ENCODE data around the gene SLC16A5.
"Not testable (repeated sequence)": the region's sequence is repeated elsewhere in the genome, so short reads cannot be mapped to it uniquely, and the experiment has no call there.

SLC16A5 gene

GRCh38 chr17:75067856-75068255, 19.9 kb upstream of the SLC16A5 start:
- no peaks in the 10 kb centered on the region for H3K27me3 ChIP-seq (replicated peaks; ENCODE audit: insufficient read depth, low read length)
- TF ChIP-seq EZH2phosphoT487 (IDR thresholded peaks at IDR 0.05; ENCODE audit: low read length), result no peak
- no peak for TF ChIP-seq CTCF (IDR thresholded peaks at IDR 0.05; ENCODE audit: low read length)
- no peak for TF ChIP-seq EZH2 (optimal IDR thresholded peaks at IDR 0.05; ENCODE audit: low read depth, low read length)
- peak overlapping the region; percentile 64 for H2AFZ ChIP-seq (ENCODE audit: low read length)
- peak; percentile 74 for DNase-seq
- H3F3A ChIP-seq (ENCODE audit: insufficient read depth, low read length), result peaks cover 23% of the 10 kb centered on the region
- no peak overlapping the region; the same call in 1 of the 2 replicates for H3K4me3 ChIP-seq (ENCODE audit: low read length)
- no peaks in the 10 kb centered on the region for H3K9me2 ChIP-seq (replicated peaks; ENCODE audit: insufficient read depth, low read length)
- H3K4me2 ChIP-seq (ENCODE audit: low read depth, low read length), result peak overlapping the region; percentile 71; the same call in 1 of the 2 replicates
- no peaks in the 10 kb centered on the region for H3K79me2 ChIP-seq (ENCODE audit: low read length)
- peak overlapping the region; percentile 36; the same call in 1 of the 2 replicates for H3K9ac ChIP-seq (ENCODE audit: low read length)
- no peaks in the 10 kb centered on the region for H3K9me3 ChIP-seq (replicated peaks; ENCODE audit: insufficient read depth, low read length)
- H3K36me3 ChIP-seq (replicated peaks; ENCODE audit: insufficient read depth, low read length), result no peaks in the 10 kb centered on the region; the same call in 1 of the 2 replicates
- H3K4me1 ChIP-seq (ENCODE audit: low read length), result peaks cover 27% of the 10 kb centered on the region
- peak overlapping the region; percentile 69; the same call in 1 of the 2 replicates for H3K27ac ChIP-seq (ENCODE audit: low read length)
- no peaks in the 10 kb centered on the region for H4K20me1 ChIP-seq (ENCODE audit: insufficient read depth, low read length)

GRCh38 chr17:75068750-75069149, 19.0 kb upstream of the SLC16A5 start:
- no peaks in the 10 kb centered on the region for H3K9me3 ChIP-seq (replicated peaks; ENCODE audit: insufficient read depth, low read length)
- no peak overlapping the region for H3K27ac ChIP-seq (ENCODE audit: low read length)
- H3F3A ChIP-seq (ENCODE audit: insufficient read depth, low read length), result peaks cover 23% of the 10 kb centered on the region
- DNase-seq, result no peak
- peaks cover 27% of the 10 kb centered on the region for H3K4me1 ChIP-seq (ENCODE audit: low read length)
- no peak overlapping the region for H2AFZ ChIP-seq (ENCODE audit: low read length)
- no peaks in the 10 kb centered on the region for H3K79me2 ChIP-seq (ENCODE audit: low read length)
- no peak overlapping the region for H3K9ac ChIP-seq (ENCODE audit: low read length)
- H3K36me3 ChIP-seq (replicated peaks; ENCODE audit: insufficient read depth, low read length), result no peaks in the 10 kb centered on the region
- H3K4me3 ChIP-seq (ENCODE audit: low read length), result no peak overlapping the region
- no peaks in the 10 kb centered on the region for H3K27me3 ChIP-seq (replicated peaks; ENCODE audit: insufficient read depth, low read length)
- H3K4me2 ChIP-seq (ENCODE audit: low read depth, low read length), result no peak overlapping the region
- no peaks in the 10 kb centered on the region for H3K9me2 ChIP-seq (replicated peaks; ENCODE audit: insufficient read depth, low read length)
- no peak for TF ChIP-seq EZH2 (optimal IDR thresholded peaks at IDR 0.05; ENCODE audit: low read depth, low read length)
- TF ChIP-seq EZH2phosphoT487 (IDR thresholded peaks at IDR 0.05; ENCODE audit: low read length), result no peak
- no peak for TF ChIP-seq CTCF (IDR thresholded peaks at IDR 0.05; ENCODE audit: low read length)
- no peaks in the 10 kb centered on the region for H4K20me1 ChIP-seq (ENCODE audit: insufficient read depth, low read length)

- Histone ChIP-seq H3K79me2 (ENCODE audit: low read length) (no peaks in the 10 kb centered on the region), H3F3A (ENCODE audit: insufficient read depth, low read length) (peaks cover 23% of the 10 kb centered on the region), H3K27me3 (replicated peaks; ENCODE audit: insufficient read depth, low read length) (no peaks in the 10 kb centered on the region), H3K4me3 (ENCODE audit: low read length) (no peak overlapping the region), H3K9ac (ENCODE audit: low read length) (no peak overlapping the region), H3K4me2 (ENCODE audit: low read depth, low read length) (no peak overlapping the region), H3K36me3 (replicated peaks; ENCODE audit: insufficient read depth, low read length) (no peaks in the 10 kb centered on the region), H4K20me1 (ENCODE audit: insufficient read depth, low read length) (no peaks in the 10 kb centered on the region), H3K27ac (ENCODE audit: low read length) (no peak overlapping the region), H2AFZ (ENCODE audit: low read length) (no peak overlapping the region), H3K9me2 (replicated peaks; ENCODE audit: insufficient read depth, low read length) (no peaks in the 10 kb centered on the region), H3K9me3 (replicated peaks; ENCODE audit: insufficient read depth, low read length) (no peaks in the 10 kb centered on the region), H3K4me1 (ENCODE audit: low read length) (peaks cover 27% of the 10 kb centered on the region)
- peak; percentile 21 for DNase-seq
- TF ChIP-seq CTCF (IDR thresholded peaks at IDR 0.05; ENCODE audit: low read length), result peak; percentile 34
- no peak for TF ChIP-seq EZH2phosphoT487 (IDR thresholded peaks at IDR 0.05; ENCODE audit: low read length)
Observed at GRCh38 chr17:75069783-75070182, 18.0 kb upstream of the SLC16A5 start.

- not testable (repeated sequence) for DNase-seq; H3K4me2 ChIP-seq (ENCODE audit: low read depth, low read length); H2AFZ ChIP-seq (ENCODE audit: low read length); H3F3A ChIP-seq (ENCODE audit: insufficient read depth, low read length); H3K4me3 ChIP-seq (ENCODE audit: low read length); H3K9me3 ChIP-seq (replicated peaks; ENCODE audit: insufficient read depth, low read length); H3K36me3 ChIP-seq (replicated peaks; ENCODE audit: insufficient read depth, low read length); H3K27ac ChIP-seq (ENCODE audit: low read length); H3K4me1 ChIP-seq (ENCODE audit: low read length); H4K20me1 ChIP-seq (ENCODE audit: insufficient read depth, low read length); H3K9ac ChIP-seq (ENCODE audit: low read length); H3K9me2 ChIP-seq (replicated peaks; ENCODE audit: insufficient read depth, low read length); H3K79me2 ChIP-seq (ENCODE audit: low read length); H3K27me3 ChIP-seq (replicated peaks; ENCODE audit: insufficient read depth, low read length)
Observed at GRCh38 chr17:75071478-75072271, 16.1 kb upstream of the SLC16A5 start.

- not testable (repeated sequence) for H3K36me3 ChIP-seq (replicated peaks; ENCODE audit: insufficient read depth, low read length); H3F3A ChIP-seq (ENCODE audit: insufficient read depth, low read length); H3K4me1 ChIP-seq (ENCODE audit: low read length); H3K27me3 ChIP-seq (replicated peaks; ENCODE audit: insufficient read depth, low read length); H2AFZ ChIP-seq (ENCODE audit: low read length); H3K27ac ChIP-seq (ENCODE audit: low read length); DNase-seq; H3K79me2 ChIP-seq (ENCODE audit: low read length); H4K20me1 ChIP-seq (ENCODE audit: insufficient read depth, low read length); H3K4me3 ChIP-seq (ENCODE audit: low read length); H3K4me2 ChIP-seq (ENCODE audit: low read depth, low read length); H3K9me2 ChIP-seq (replicated peaks; ENCODE audit: insufficient read depth, low read length); H3K9ac ChIP-seq (ENCODE audit: low read length); H3K9me3 ChIP-seq (replicated peaks; ENCODE audit: insufficient read depth, low read length)
Observed at GRCh38 chr17:75072909-75073308, 14.8 kb upstream of the SLC16A5 start.

Measured in MM.1S (cell line).